ENCODE measurements around the gene CD68. TPM values are rescaled to one million over a fixed set of nuclear protein-coding genes. Genes with fewer than 3 reads are reported as not detected.

The CD68 gene
- total RNA-seq, 1 donor, result 9.1 TPM

GRCh38 chr17:7548585-7549400 is 30.6 kb upstream of the CD68 start, which contains the start of gene TNFSF12:
Gene TNFSF12 (plus strand): TSS chr17:7549058. CDS start chr17:7549154, 96 bp downstream.
- peak; percentile 23 for DNase-seq (ENCODE audit: low read depth)
- TF ChIP-seq CTCF (IDR thresholded peaks at IDR 0.05; ENCODE audit: insufficient read depth, low read depth, low read length), result peak; percentile 22
- H3K4me3 ChIP-seq (ENCODE audit: low read depth, low read length), result peak within 1 kb of the TSS; percentile 72

- peak overlapping the region; percentile 72 for H3K4me3 ChIP-seq (ENCODE audit: low read depth, low read length)
- DNase-seq (ENCODE audit: low read depth), result no peak
- TF ChIP-seq CTCF (IDR thresholded peaks at IDR 0.05; ENCODE audit: insufficient read depth, low read depth, low read length), result no peak
Observed at GRCh38 chr17:7549401-7550055, 29.9 kb upstream of the CD68 start.

- TF ChIP-seq CTCF (IDR thresholded peaks at IDR 0.05; ENCODE audit: insufficient read depth, low read depth, low read length), result no peak
- H3K4me3 ChIP-seq (ENCODE audit: low read depth, low read length), result no peak overlapping the region
- DNase-seq (ENCODE audit: low read depth), result no peak
Observed at GRCh38 chr17:7550344-7550743, 29.1 kb upstream of the CD68 start.

GRCh38 chr17:7551396-7551795 is 28.0 kb upstream of the CD68 start:
- no peak for TF ChIP-seq CTCF (IDR thresholded peaks at IDR 0.05; ENCODE audit: insufficient read depth, low read depth, low read length)
- DNase-seq (ENCODE audit: low read depth), result no peak
- H3K4me3 ChIP-seq (ENCODE audit: low read depth, low read length), result no peak overlapping the region

GRCh38 chr17:7552621-7553051 is 26.8 kb upstream of the CD68 start:
- H3K4me3 ChIP-seq (ENCODE audit: low read depth, low read length), result no peak overlapping the region
- TF ChIP-seq CTCF (IDR thresholded peaks at IDR 0.05; ENCODE audit: insufficient read depth, low read depth, low read length), result no peak

GRCh38 chr17:7553356-7553755 is 26.1 kb upstream of the CD68 start:
- no peak for DNase-seq (ENCODE audit: low read depth)
- no peak overlapping the region for H3K4me3 ChIP-seq (ENCODE audit: low read depth, low read length)
- no peak for TF ChIP-seq CTCF (IDR thresholded peaks at IDR 0.05; ENCODE audit: insufficient read depth, low read depth, low read length)

More at GRCh38 chr17:7552621-7553051, 26.8 kb upstream of the CD68 start:
- no peak for DNase-seq (ENCODE audit: low read depth)

All from fibroblast of villous mesenchyme (primary cell).